Activated T-helper 2 cell treated with anti-CD3 and anti-CD28 coated beads, Interferon-gamma antibody, Interleukin-2, Interleukin-4, amounts not matched to agents 10 μg/mL and 5 μg/mL and 100 μg/mL, durations not matched to agents 14 hours and 24 hours and 36 hours (primary cell): ENCODE measurements around the gene PDE4B. TPM values are rescaled to one million over a fixed set of nuclear protein-coding genes. Genes with fewer than 3 reads are reported as not detected.

ENCODE experiments used
- DNase-seq: peaks from one replicate; pipeline ENCODE4 v3.0.0; 2021; ENCODE audit warnings: low spot score
- H3K27ac Mint-ChIP-seq: one replicate; pipeline ENCODE4 v1.8.0; 2021; ENCODE audit warnings: mixed read lengths
- H3K27me3 Mint-ChIP-seq: one replicate; pipeline ENCODE4 v1.8.0; 2021; ENCODE audit warnings: low read depth, mixed read lengths
- H3K36me3 Mint-ChIP-seq: one replicate; pipeline ENCODE4 v1.8.0; 2021; ENCODE audit warnings: low read depth, mixed read lengths
- H3K4me1 Mint-ChIP-seq: one replicate; pipeline ENCODE4 v1.8.0; 2021; ENCODE audit warnings: low read depth, mixed read lengths
- H3K4me3 Mint-ChIP-seq: one replicate; pipeline ENCODE4 v1.8.0; 2021; ENCODE audit warnings: low read depth, mild to moderate bottlenecking, moderate library complexity, mixed read lengths
- H3K9me3 Mint-ChIP-seq: one replicate; pipeline ENCODE4 v1.8.0; 2021; ENCODE audit warnings: mixed read lengths
- intact Hi-C: fragments of 100-400 bp; cut with micrococcal nuclease; formaldehyde crosslinking; loops from one replicate; pipeline ENCODE4 v1.15.1; 2023
- total RNA-seq: library from RNA; stranded (reverse); gene quantifications from 2 replicates; pipeline ENCODE4 v1.2.3, GENCODE V29; 2022

Gene PDE4B
- total RNA-seq, 1 donor from 2014 or later = 14.0 TPM

GRCh38 chr1:66282891-66283621 lies 490.4 kb downstream of the PDE4B start:
- Mint-ChIP-seq H3K27me3 (peaks cover 19% of the 10 kb centered on the region), H3K36me3 (peaks cover 4% of the 10 kb centered on the region), H3K4me1 (peaks cover 65% of the 10 kb centered on the region), H3K9me3 (peaks cover 3% of the 10 kb centered on the region), H3K4me3 (peak overlapping the region; percentile 46), H3K27ac (peak overlapping the region; percentile 92)
- intact Hi-C loops = loop anchor here (1.0 to 10.0 kb wide), 14 partner anchors 8 to 888 kb away; no protein-coding TSS in a partner anchor
- DNase-seq = no peak

- H3K4me3 Mint-ChIP-seq = peak overlapping the region; percentile 46
- peaks cover 3% of the 10 kb centered on the region for H3K9me3 Mint-ChIP-seq
- peaks cover 18% of the 10 kb centered on the region for H3K27me3 Mint-ChIP-seq
- intact Hi-C loops = loop anchor here (1.0 to 10.0 kb wide), 8 partner anchors 8 to 889 kb away; no protein-coding TSS in a partner anchor
- H3K27ac Mint-ChIP-seq = peak overlapping the region; percentile 92
- peaks cover 4% of the 10 kb centered on the region for H3K36me3 Mint-ChIP-seq
- peaks cover 59% of the 10 kb centered on the region for H3K4me1 Mint-ChIP-seq
- peak; percentile 17 for DNase-seq
Measured at GRCh38 chr1:66283622-66284041, 490.9 kb downstream of the PDE4B start.

- peaks cover 3% of the 10 kb centered on the region for H3K9me3 Mint-ChIP-seq
- no peak overlapping the region for H3K4me3 Mint-ChIP-seq
- no peak overlapping the region for H3K27ac Mint-ChIP-seq
Measured at GRCh38 chr1:66284746-66285145, 492.1 kb downstream of the PDE4B start.

GRCh38 chr1:66285618-66286270 lies 493.0 kb downstream of the PDE4B start:
- Mint-ChIP-seq H3K27ac (no peak overlapping the region), H3K4me3 (no peak overlapping the region), H3K27me3 (peaks cover 4% of the 10 kb centered on the region)

More at GRCh38 chr1:66284746-66285145, 492.1 kb downstream of the PDE4B start:
- H3K36me3 Mint-ChIP-seq = peaks cover 4% of the 10 kb centered on the region
- peaks cover 11% of the 10 kb centered on the region for H3K27me3 Mint-ChIP-seq
- intact Hi-C loops = loop anchor here (5.0 to 10.0 kb wide), 4 partner anchors 42 to 890 kb away; no protein-coding TSS in a partner anchor
- no peak for DNase-seq
- peaks cover 54% of the 10 kb centered on the region for H3K4me1 Mint-ChIP-seq

GRCh38 chr1:66286307-66286706 lies 493.6 kb downstream of the PDE4B start:
- Mint-ChIP-seq H3K9me3 (peaks cover 3% of the 10 kb centered on the region), H3K4me1 (peaks cover 57% of the 10 kb centered on the region), H3K36me3 (peaks cover 4% of the 10 kb centered on the region), H3K4me3 (no peak overlapping the region), H3K27me3 (peaks cover under 1% of the 10 kb centered on the region), H3K27ac (no peak overlapping the region)
- no peak for DNase-seq
- intact Hi-C loops = loop anchor here (10.0 kb wide), 1 partner anchor 892 kb away; no protein-coding TSS in a partner anchor

More at GRCh38 chr1:66285618-66286270, 493.0 kb downstream of the PDE4B start:
- H3K9me3 Mint-ChIP-seq = peaks cover 3% of the 10 kb centered on the region
- DNase-seq = no peak
- intact Hi-C loops = loop anchor here (10.0 kb wide), 1 partner anchor 891 kb away; no protein-coding TSS in a partner anchor
- peaks cover 57% of the 10 kb centered on the region for H3K4me1 Mint-ChIP-seq
- H3K36me3 Mint-ChIP-seq = peaks cover 4% of the 10 kb centered on the region

- no peaks in the 10 kb centered on the region for H3K27me3 Mint-ChIP-seq
- no peak for DNase-seq
- H3K36me3 Mint-ChIP-seq = peaks cover 4% of the 10 kb centered on the region
- H3K4me3 Mint-ChIP-seq = no peak overlapping the region
- H3K27ac Mint-ChIP-seq = no peak overlapping the region
- peaks cover 48% of the 10 kb centered on the region for H3K4me1 Mint-ChIP-seq
- H3K9me3 Mint-ChIP-seq = peaks cover 3% of the 10 kb centered on the region
- intact Hi-C loops = loop anchor here (10.0 kb wide), 1 partner anchor 893 kb away; no protein-coding TSS in a partner anchor
Measured at GRCh38 chr1:66288048-66288447, 495.4 kb downstream of the PDE4B start.

- H3K27ac Mint-ChIP-seq = no peak overlapping the region
- H3K36me3 Mint-ChIP-seq = no peaks in the 10 kb centered on the region
- H3K9me3 Mint-ChIP-seq = no peaks in the 10 kb centered on the region
- no peak for DNase-seq
- peaks cover 34% of the 10 kb centered on the region for H3K4me1 Mint-ChIP-seq
- H3K27me3 Mint-ChIP-seq = no peaks in the 10 kb centered on the region
- intact Hi-C loops = no loop called here
- H3K4me3 Mint-ChIP-seq = no peak overlapping the region
Measured at GRCh38 chr1:66290761-66291530, 498.3 kb downstream of the PDE4B start.

GRCh38 chr1:66291531-66291864 lies 498.8 kb downstream of the PDE4B start:
- no peaks in the 10 kb centered on the region for H3K36me3 Mint-ChIP-seq
- peaks cover 37% of the 10 kb centered on the region for H3K4me1 Mint-ChIP-seq
- H3K4me3 Mint-ChIP-seq = no peak overlapping the region
- no peak overlapping the region for H3K27ac Mint-ChIP-seq
- H3K27me3 Mint-ChIP-seq = no peaks in the 10 kb centered on the region
- intact Hi-C loops = no loop called here
- H3K9me3 Mint-ChIP-seq = no peaks in the 10 kb centered on the region
- no peak for DNase-seq

- Mint-ChIP-seq H3K36me3 (no peaks in the 10 kb centered on the region), H3K27me3 (no peaks in the 10 kb centered on the region), H3K27ac (no peak overlapping the region), H3K4me3 (no peak overlapping the region), H3K9me3 (no peaks in the 10 kb centered on the region), H3K4me1 (peaks cover 43% of the 10 kb centered on the region)
- DNase-seq = no peak
- intact Hi-C loops = no loop called here
Measured at GRCh38 chr1:66292305-66292704, 499.6 kb downstream of the PDE4B start.

GRCh38 chr1:66292944-66293343 lies 500.2 kb downstream of the PDE4B start:
- H3K4me1 Mint-ChIP-seq = peaks cover 43% of the 10 kb centered on the region
- no peak overlapping the region for H3K4me3 Mint-ChIP-seq
- intact Hi-C loops = no loop called here
- H3K9me3 Mint-ChIP-seq = no peaks in the 10 kb centered on the region
- H3K27ac Mint-ChIP-seq = no peak overlapping the region
- H3K27me3 Mint-ChIP-seq = no peaks in the 10 kb centered on the region
- DNase-seq = no peak
- no peaks in the 10 kb centered on the region for H3K36me3 Mint-ChIP-seq

- H3K27ac Mint-ChIP-seq = no peak overlapping the region
- H3K27me3 Mint-ChIP-seq = no peaks in the 10 kb centered on the region
Measured at GRCh38 chr1:66294707-66295370, 502.1 kb downstream of the PDE4B start.

GRCh38 chr1:66295803-66296202 lies 503.1 kb downstream of the PDE4B start:
- no peaks in the 10 kb centered on the region for H3K36me3 Mint-ChIP-seq

More at GRCh38 chr1:66294707-66295370, 502.1 kb downstream of the PDE4B start:
- Mint-ChIP-seq H3K36me3 (no peaks in the 10 kb centered on the region), H3K9me3 (no peaks in the 10 kb centered on the region), H3K4me3 (no peak overlapping the region), H3K4me1 (peaks cover 36% of the 10 kb centered on the region)
- no peak for DNase-seq
- intact Hi-C loops = no loop called here

More at GRCh38 chr1:66295803-66296202, 503.1 kb downstream of the PDE4B start:
- DNase-seq = no peak
- no peak overlapping the region for H3K4me3 Mint-ChIP-seq
- intact Hi-C loops = no loop called here
- H3K9me3 Mint-ChIP-seq = no peaks in the 10 kb centered on the region
- peaks cover 31% of the 10 kb centered on the region for H3K4me1 Mint-ChIP-seq
- no peak overlapping the region for H3K27ac Mint-ChIP-seq
- no peaks in the 10 kb centered on the region for H3K27me3 Mint-ChIP-seq
